Activated naive CD4-positive, alpha-beta T cell treated with anti-CD3 and anti-CD28 coated beads, Interleukin-2, amount 50 U/mL, for 24 hours (primary cell): Measurements from ENCODE around the gene RETREG1.
"Not testable (repeated sequence)": the region's sequence is repeated elsewhere in the genome, so short reads cannot be mapped to it uniquely, and the experiment has no call there.

Experiments
- H3K27ac Mint-ChIP-seq: one replicate; pipeline ENCODE4 v1.8.0; 2021; ENCODE audit warnings: mild to moderate bottlenecking, mixed read lengths
- H3K27me3 Mint-ChIP-seq: one replicate; pipeline ENCODE4 v1.8.0; 2021; ENCODE audit warnings: mixed read lengths
- H3K36me3 Mint-ChIP-seq: one replicate; pipeline ENCODE4 v1.8.0; 2021; ENCODE audit warnings: mixed read lengths
- H3K4me1 Mint-ChIP-seq: one replicate; pipeline ENCODE4 v1.8.0; 2021; ENCODE audit warnings: mixed read lengths
- H3K4me3 Mint-ChIP-seq: one replicate; pipeline ENCODE4 v1.8.0; 2021; ENCODE audit warnings: mild to moderate bottlenecking, mixed read lengths
- H3K9me3 Mint-ChIP-seq: one replicate; pipeline ENCODE4 v1.8.0; 2021; ENCODE audit warnings: mixed read lengths

RETREG1 gene, protein sequence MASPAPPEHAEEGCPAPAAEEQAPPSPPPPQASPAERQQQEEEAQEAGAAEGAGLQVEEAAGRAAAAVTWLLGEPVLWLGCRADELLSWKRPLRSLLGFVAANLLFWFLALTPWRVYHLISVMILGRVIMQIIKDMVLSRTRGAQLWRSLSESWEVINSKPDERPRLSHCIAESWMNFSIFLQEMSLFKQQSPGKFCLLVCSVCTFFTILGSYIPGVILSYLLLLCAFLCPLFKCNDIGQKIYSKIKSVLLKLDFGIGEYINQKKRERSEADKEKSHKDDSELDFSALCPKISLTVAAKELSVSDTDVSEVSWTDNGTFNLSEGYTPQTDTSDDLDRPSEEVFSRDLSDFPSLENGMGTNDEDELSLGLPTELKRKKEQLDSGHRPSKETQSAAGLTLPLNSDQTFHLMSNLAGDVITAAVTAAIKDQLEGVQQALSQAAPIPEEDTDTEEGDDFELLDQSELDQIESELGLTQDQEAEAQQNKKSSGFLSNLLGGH

GRCh38 chr5:16616536-16617273 is at the start of gene RETREG1:
Gene RETREG1, minus strand, starts transcription at chr5:16616997. Its CDS starts 26 bp downstream, at chr5:16616971.
- peak within 1 kb of the TSS; percentile 94 for H3K27ac Mint-ChIP-seq
- no peaks in the 10 kb centered on the region for H3K27me3 Mint-ChIP-seq
- H3K4me1 Mint-ChIP-seq: peaks cover 59% of the 10 kb centered on the region
- no peaks in the 10 kb centered on the region for H3K36me3 Mint-ChIP-seq
- H3K4me3 Mint-ChIP-seq: peak within 1 kb of the TSS; percentile 91
- no peaks in the 10 kb centered on the region for H3K9me3 Mint-ChIP-seq

DNA sequence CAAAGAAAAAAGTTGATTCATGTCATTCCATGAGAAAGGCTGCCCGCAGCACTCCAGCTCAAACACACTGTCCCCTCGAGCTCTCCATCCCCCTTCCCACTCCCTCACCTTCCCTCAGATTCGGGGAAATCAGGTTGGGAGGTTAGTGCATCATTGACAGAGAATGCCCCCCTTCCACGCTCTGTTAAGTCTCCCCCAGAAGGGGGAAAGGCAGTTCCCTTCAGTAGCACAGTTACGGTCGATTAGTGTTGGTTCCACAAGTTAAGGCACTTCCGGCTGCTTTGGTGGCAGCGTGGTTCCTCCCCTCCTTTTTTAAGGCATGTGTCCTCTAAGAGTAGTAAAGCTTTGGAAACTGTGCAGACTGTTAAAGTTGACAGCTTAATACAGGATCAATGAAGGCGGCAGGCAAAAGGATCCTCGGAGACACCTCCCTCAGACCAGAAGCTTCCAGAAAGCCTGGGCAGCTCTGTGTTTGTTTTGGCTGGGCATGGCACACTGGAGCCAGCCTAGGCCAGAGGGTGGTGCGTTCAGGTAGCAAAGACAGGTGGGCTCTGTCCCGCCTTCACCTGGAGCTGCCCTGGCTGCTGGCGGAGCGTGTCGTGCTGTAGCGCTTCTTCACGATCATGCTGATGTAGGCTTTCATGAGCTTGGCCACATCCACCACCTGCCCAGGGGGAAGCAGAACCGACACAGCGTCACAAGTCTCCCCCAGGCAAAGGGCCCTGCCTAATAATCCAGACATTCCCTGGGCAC is 49.5 kb upstream of the RETREG1 start:
- Mint-ChIP-seq H3K4me1 (peaks cover 27% of the 10 kb centered on the region), H3K36me3 (no peaks in the 10 kb centered on the region), H3K9me3 (no peaks in the 10 kb centered on the region), H3K27ac (no peak overlapping the region), H3K27me3 (no peaks in the 10 kb centered on the region), H3K4me3 (no peak overlapping the region)

- no peak overlapping the region for H3K4me3 Mint-ChIP-seq
- no peak overlapping the region for H3K27ac Mint-ChIP-seq
- no peaks in the 10 kb centered on the region for H3K36me3 Mint-ChIP-seq
- peaks cover 27% of the 10 kb centered on the region for H3K4me1 Mint-ChIP-seq
- no peaks in the 10 kb centered on the region for H3K27me3 Mint-ChIP-seq
- H3K9me3 Mint-ChIP-seq: no peaks in the 10 kb centered on the region
Observed at GRCh38 chr5:16665601-16666000, 48.8 kb upstream of the RETREG1 start.

- Mint-ChIP-seq H3K4me3 (no peak overlapping the region), H3K4me1 (peaks cover 27% of the 10 kb centered on the region), H3K36me3 (no peaks in the 10 kb centered on the region), H3K27me3 (no peaks in the 10 kb centered on the region), H3K9me3 (no peaks in the 10 kb centered on the region), H3K27ac (no peak overlapping the region)
Observed at GRCh38 chr5:16664368-16664767, 47.6 kb upstream of the RETREG1 start.

- Mint-ChIP-seq H3K27ac (no peak overlapping the region), H3K27me3 (no peaks in the 10 kb centered on the region), H3K4me3 (no peak overlapping the region), H3K9me3 (no peaks in the 10 kb centered on the region), H3K4me1 (peaks cover 27% of the 10 kb centered on the region), H3K36me3 (no peaks in the 10 kb centered on the region)
Observed at GRCh38 chr5:16663840-16664239, 47.0 kb upstream of the RETREG1 start.

- Mint-ChIP-seq H3K36me3 (peaks cover 3% of the 10 kb centered on the region), H3K9me3 (no peaks in the 10 kb centered on the region), H3K27me3 (no peaks in the 10 kb centered on the region), H3K4me1 (peaks cover 19% of the 10 kb centered on the region), H3K27ac (no peak overlapping the region), H3K4me3 (no peak overlapping the region)
Observed at GRCh38 chr5:16661713-16662112, 44.9 kb upstream of the RETREG1 start.

GRCh38 chr5:16660982-16661381 is 44.2 kb upstream of the RETREG1 start:
- Mint-ChIP-seq H3K36me3 (peaks cover 3% of the 10 kb centered on the region), H3K4me3 (no peak overlapping the region), H3K27me3 (no peaks in the 10 kb centered on the region), H3K9me3 (no peaks in the 10 kb centered on the region), H3K27ac (no peak overlapping the region), H3K4me1 (peaks cover 19% of the 10 kb centered on the region)

DNA sequence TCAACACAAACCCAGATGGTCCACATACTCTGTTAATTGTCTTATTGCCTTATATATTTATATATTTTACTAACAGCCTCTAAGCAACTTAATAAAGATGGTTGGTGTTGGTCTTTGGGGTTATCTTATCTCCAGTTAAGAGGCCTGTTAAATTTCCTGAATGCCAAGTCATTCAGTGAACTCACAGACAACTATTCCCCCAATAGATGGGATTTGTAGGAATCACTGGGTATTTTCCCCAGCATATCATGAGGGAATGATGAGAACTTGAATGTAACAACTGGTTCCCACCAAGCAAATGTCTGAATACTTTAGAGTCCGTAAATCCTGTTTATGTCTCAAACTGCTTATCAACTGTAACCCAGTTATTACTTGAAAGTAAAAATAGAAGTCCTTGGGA is 42.7 kb upstream of the RETREG1 start:
- no peak overlapping the region for H3K4me3 Mint-ChIP-seq
- H3K27me3 Mint-ChIP-seq: no peaks in the 10 kb centered on the region
- peaks cover 3% of the 10 kb centered on the region for H3K36me3 Mint-ChIP-seq
- H3K4me1 Mint-ChIP-seq: peaks cover 18% of the 10 kb centered on the region
- no peak overlapping the region for H3K27ac Mint-ChIP-seq
- no peaks in the 10 kb centered on the region for H3K9me3 Mint-ChIP-seq

- Mint-ChIP-seq H3K27me3 (no peaks in the 10 kb centered on the region), H3K27ac (no peak overlapping the region), H3K4me1 (peaks cover 12% of the 10 kb centered on the region), H3K4me3 (no peak overlapping the region), H3K36me3 (peaks cover 3% of the 10 kb centered on the region), H3K9me3 (no peaks in the 10 kb centered on the region)
Observed at GRCh38 chr5:16656561-16657191, 39.9 kb upstream of the RETREG1 start.

- Mint-ChIP-seq H3K4me1 (peaks cover 12% of the 10 kb centered on the region), H3K9me3 (no peaks in the 10 kb centered on the region), H3K27me3 (no peaks in the 10 kb centered on the region), H3K4me3 (no peak overlapping the region), H3K27ac (peak overlapping the region; percentile 63), H3K36me3 (peaks cover 3% of the 10 kb centered on the region)
Observed at GRCh38 chr5:16654647-16655334, 38.0 kb upstream of the RETREG1 start.

DNA sequence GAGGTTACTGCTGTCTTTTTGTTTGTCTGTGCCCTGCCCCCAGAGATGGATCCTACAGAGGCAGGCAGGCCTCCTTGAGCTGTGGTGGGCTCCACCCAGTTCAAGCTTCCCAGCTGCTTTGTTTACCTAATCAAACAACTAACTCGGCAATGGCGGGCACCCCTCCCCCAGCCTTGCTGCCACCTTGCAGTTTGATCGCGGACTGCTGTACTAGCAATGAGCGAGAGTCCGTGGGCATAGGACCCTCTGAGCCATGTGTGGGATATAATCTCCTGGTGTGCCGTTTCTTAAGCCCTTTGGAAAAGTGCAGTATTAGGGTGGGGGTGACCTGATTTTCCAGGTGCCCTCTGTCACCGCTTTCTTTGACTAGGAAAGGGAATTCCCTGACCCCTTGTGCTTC is 31.9 kb upstream of the RETREG1 start:
- not testable (repeated sequence) for H3K36me3 Mint-ChIP-seq, H3K27me3 Mint-ChIP-seq, H3K4me3 Mint-ChIP-seq, H3K9me3 Mint-ChIP-seq, H3K27ac Mint-ChIP-seq
- peaks cover 22% of the 10 kb centered on the region for H3K4me1 Mint-ChIP-seq

DNA sequence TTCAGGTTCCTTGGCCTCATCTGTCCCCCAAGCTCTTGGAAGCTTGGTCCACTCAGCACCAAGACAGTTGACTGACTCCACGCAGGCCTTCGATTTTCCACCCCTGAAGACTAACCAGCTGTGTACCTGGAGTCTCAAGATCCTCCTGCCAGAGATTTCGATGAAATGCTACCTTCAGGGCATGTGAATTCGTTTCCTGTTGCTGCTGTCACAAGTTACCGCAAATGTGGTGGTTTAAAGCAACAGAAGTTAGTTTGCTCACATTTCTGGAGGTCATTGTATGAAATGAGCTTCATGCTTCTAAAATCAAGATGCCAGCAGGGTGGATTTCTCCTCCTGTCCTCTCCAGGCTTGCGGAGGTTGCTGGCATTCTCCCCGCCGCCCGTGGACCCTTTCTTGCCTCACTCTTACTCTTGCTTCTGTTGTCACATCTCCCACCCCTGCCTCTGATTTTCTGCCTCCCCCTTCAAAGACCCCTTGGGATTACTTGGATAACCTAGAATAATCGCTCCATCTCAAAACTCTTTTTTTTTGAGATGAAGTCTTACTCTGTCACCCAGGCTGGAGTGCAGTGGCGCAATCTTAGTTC is 27.6 kb upstream of the RETREG1 start:
- H3K9me3 Mint-ChIP-seq: peaks cover 5% of the 10 kb centered on the region
- no peaks in the 10 kb centered on the region for H3K27me3 Mint-ChIP-seq
- H3K27ac Mint-ChIP-seq: peak overlapping the region; percentile 57

DNA sequence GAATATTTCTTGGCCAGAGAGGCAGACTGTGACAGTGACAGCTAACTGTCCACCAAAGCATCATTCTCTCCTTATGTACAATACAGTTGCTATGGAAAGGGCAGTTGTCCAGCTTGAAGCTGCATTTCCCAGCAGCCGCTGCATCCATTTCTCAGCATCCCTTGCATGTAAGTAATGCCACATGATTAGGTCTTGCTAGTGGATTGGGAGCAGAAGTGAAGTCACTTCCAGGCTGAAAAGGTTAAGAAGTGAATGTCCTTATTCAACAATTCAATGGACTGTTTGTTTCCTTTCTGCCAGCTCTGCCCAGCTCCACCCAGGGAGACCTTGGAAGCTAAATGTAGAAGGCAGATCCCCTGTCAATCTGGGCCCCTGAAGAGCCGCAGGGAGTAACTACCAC is 26.1 kb upstream of the RETREG1 start:
- Mint-ChIP-seq H3K4me3 (no peak overlapping the region), H3K9me3 (peaks cover 4% of the 10 kb centered on the region), H3K27me3 (no peaks in the 10 kb centered on the region), H3K27ac (no peak overlapping the region), H3K4me1 (peaks cover 36% of the 10 kb centered on the region), H3K36me3 (peaks cover 5% of the 10 kb centered on the region)

More for the DNA sequence above, 27.6 kb upstream of the RETREG1 start:
- Mint-ChIP-seq H3K4me1 (peaks cover 36% of the 10 kb centered on the region), H3K4me3 (peak overlapping the region; percentile 58), H3K36me3 (peaks cover 5% of the 10 kb centered on the region)

GRCh38 chr5:16639206-16639605 is 22.4 kb upstream of the RETREG1 start:
- H3K27me3 Mint-ChIP-seq: no peaks in the 10 kb centered on the region
- no peak overlapping the region for H3K27ac Mint-ChIP-seq
- peaks cover 4% of the 10 kb centered on the region for H3K36me3 Mint-ChIP-seq
- H3K9me3 Mint-ChIP-seq: no peaks in the 10 kb centered on the region
- H3K4me3 Mint-ChIP-seq: no peak overlapping the region
- peaks cover 19% of the 10 kb centered on the region for H3K4me1 Mint-ChIP-seq
